A673 (cell line): Measurements from ENCODE around the gene SCN4B.

ENCODE experiments used
- CTCF ChIP-seq: fragments of 300-800, 200-600 bp; sonication (generic); conservative IDR thresholded peaks from 2 replicates; pipeline ENCODE4 v1.5.1; 2017; ENCODE audit warnings: low read depth, mild to moderate bottlenecking, antibody characterized with exemption, low read length, moderate library complexity, mixed read lengths
- EZH2 ChIP-seq: fragments of 200-600 bp; sonication (generic); IDR thresholded peaks from 2 replicates; pipeline ENCODE4 v1.6.1; 2017; ENCODE audit warnings: borderline replicate concordance, low read depth, mild to moderate bottlenecking, mixed read lengths, antibody characterized with exemption, low read length; ENCODE audit not compliant: poor library complexity, severe bottlenecking

- TF ChIP-seq CTCF (no peak), EZH2 (no peak)
Observed at GRCh38 chr11:118164885-118165284, 12.3 kb upstream of the SCN4B start.
